ENCODE results near the gene SP140. TPM values are rescaled to one million over a fixed set of nuclear protein-coding genes. Genes with fewer than 3 reads are reported as not detected.

SP140 gene
- polyA plus RNA-seq, 3 donors = 2.5 to 7.3 (median 5.9) TPM

GRCh38 chr2:230356084-230356483 lies 130.5 kb downstream of the SP140 start:
- Histone ChIP-seq H3K27ac (ENCODE audit: low read depth in 1 of 2, low read length in 2 of 2) (no peak overlapping the region), H2AFZ (ENCODE audit: insufficient read depth, low read depth, low read length, poor library complexity, severe bottlenecking) (no peak overlapping the region), H3K79me2 (ENCODE audit: insufficient read depth, low read length) (no peaks in the 10 kb centered on the region), H3K4me1 (ENCODE audit: control insufficient read depth in 1 of 2, insufficient read depth in 2 of 2, low read length in 2 of 2) (no peaks in the 10 kb centered on the region), H3K9ac (ENCODE audit: insufficient read depth, low read length, poor library complexity, severe bottlenecking) (no peak overlapping the region), H3K9me3 (replicated peaks in 1 of 2; ENCODE audit: control insufficient read depth in 1 of 2, insufficient read depth in 1 of 2, low read length in 2 of 2) (peaks cover 0 to 6% of the 10 kb centered on the region in 2 donors), H3K4me3 (replicated peaks in 1 of 3; ENCODE audit: low read depth in 2 of 3, low read length in 3 of 3) (no peak overlapping the region), H3K4me2 (replicated peaks; ENCODE audit: extremely low read depth, low read length, poor library complexity, severe bottlenecking) (no peak overlapping the region), H3K27me3 (ENCODE audit: control insufficient read depth in 2 of 2, insufficient read depth in 2 of 2, low read length in 2 of 2) (no peaks in the 10 kb centered on the region), H4K20me1 (ENCODE audit: insufficient read depth, low read length) (peaks cover 5% of the 10 kb centered on the region), H3K36me3 (replicated peaks in 1 of 2; ENCODE audit: control insufficient read depth in 1 of 2, insufficient read depth in 2 of 2, low read length in 2 of 2) (peaks cover 31 to 44% of the 10 kb centered on the region in 2 donors)
- intact Hi-C loops (cut with micrococcal nuclease) = no loop called here
- no peak overlapping the region for H3K4me3 Mint-ChIP-seq
- H3K9me3 Mint-ChIP-seq = peaks cover 0 to 8% (median 4%) of the 10 kb centered on the region in 7 donors
- H3K27me3 Mint-ChIP-seq (ENCODE audit: low read depth in 3 of 3) = no peaks in the 10 kb centered on the region
- DNase-seq = no peak
- no CpG with 5 or more reads among the region's 2 CpGs for WGBS (ENCODE audit: insufficient coverage)
- TF ChIP-seq, protein P1, sequence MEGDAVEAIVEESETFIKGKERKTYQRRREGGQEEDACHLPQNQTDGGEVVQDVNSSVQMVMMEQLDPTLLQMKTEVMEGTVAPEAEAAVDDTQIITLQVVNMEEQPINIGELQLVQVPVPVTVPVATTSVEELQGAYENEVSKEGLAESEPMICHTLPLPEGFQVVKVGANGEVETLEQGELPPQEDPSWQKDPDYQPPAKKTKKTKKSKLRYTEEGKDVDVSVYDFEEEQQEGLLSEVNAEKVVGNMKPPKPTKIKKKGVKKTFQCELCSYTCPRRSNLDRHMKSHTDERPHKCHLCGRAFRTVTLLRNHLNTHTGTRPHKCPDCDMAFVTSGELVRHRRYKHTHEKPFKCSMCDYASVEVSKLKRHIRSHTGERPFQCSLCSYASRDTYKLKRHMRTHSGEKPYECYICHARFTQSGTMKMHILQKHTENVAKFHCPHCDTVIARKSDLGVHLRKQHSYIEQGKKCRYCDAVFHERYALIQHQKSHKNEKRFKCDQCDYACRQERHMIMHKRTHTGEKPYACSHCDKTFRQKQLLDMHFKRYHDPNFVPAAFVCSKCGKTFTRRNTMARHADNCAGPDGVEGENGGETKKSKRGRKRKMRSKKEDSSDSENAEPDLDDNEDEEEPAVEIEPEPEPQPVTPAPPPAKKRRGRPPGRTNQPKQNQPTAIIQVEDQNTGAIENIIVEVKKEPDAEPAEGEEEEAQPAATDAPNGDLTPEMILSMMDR (IDR thresholded peaks at IDR 0.05) = no peak
- no peak overlapping the region for H3K27ac Mint-ChIP-seq
- peaks cover 44 to 47% of the 10 kb centered on the region in 2 donors for H3K36me3 Mint-ChIP-seq
- H3K4me1 Mint-ChIP-seq = peaks cover 4% of the 10 kb centered on the region

- no peak for DNase-seq
- no peaks in the 10 kb centered on the region for H3K27me3 Mint-ChIP-seq (ENCODE audit: low read depth in 3 of 3)
- Histone ChIP-seq H3K27ac (ENCODE audit: low read depth in 1 of 2, low read length in 2 of 2) (no peak overlapping the region), H2AFZ (ENCODE audit: insufficient read depth, low read depth, low read length, poor library complexity, severe bottlenecking) (no peak overlapping the region), H3K4me1 (ENCODE audit: control insufficient read depth in 1 of 2, insufficient read depth in 2 of 2, low read length in 2 of 2) (no peaks in the 10 kb centered on the region), H3K27me3 (ENCODE audit: control insufficient read depth in 2 of 2, insufficient read depth in 2 of 2, low read length in 2 of 2) (no peaks in the 10 kb centered on the region), H3K4me2 (replicated peaks; ENCODE audit: extremely low read depth, low read length, poor library complexity, severe bottlenecking) (no peak overlapping the region), H3K9me3 (replicated peaks in 1 of 2; ENCODE audit: control insufficient read depth in 1 of 2, insufficient read depth in 1 of 2, low read length in 2 of 2) (peaks cover 0 to 6% of the 10 kb centered on the region in 2 donors), H3K9ac (ENCODE audit: insufficient read depth, low read length, poor library complexity, severe bottlenecking) (no peak overlapping the region), H3K79me2 (ENCODE audit: insufficient read depth, low read length) (no peaks in the 10 kb centered on the region), H3K4me3 (replicated peaks in 1 of 3; ENCODE audit: low read depth in 2 of 3, low read length in 3 of 3) (no peak overlapping the region), H3K36me3 (replicated peaks in 1 of 2; ENCODE audit: control insufficient read depth in 1 of 2, insufficient read depth in 2 of 2, low read length in 2 of 2) (peaks cover 34 to 62% of the 10 kb centered on the region in 2 donors), H4K20me1 (ENCODE audit: insufficient read depth, low read length) (peaks cover 5% of the 10 kb centered on the region)
- intact Hi-C loops (cut with micrococcal nuclease) = no loop called here
- TF ChIP-seq, protein P1 (IDR thresholded peaks at IDR 0.05) = no peak
- peaks cover 52 to 56% of the 10 kb centered on the region in 2 donors for H3K36me3 Mint-ChIP-seq
- peaks cover 0 to 8% (median 2%) of the 10 kb centered on the region in 7 donors for H3K9me3 Mint-ChIP-seq
- H3K4me1 Mint-ChIP-seq = peaks cover 17% of the 10 kb centered on the region
- 100% methylated on average over 1 of the region's 1 CpG for WGBS (ENCODE audit: insufficient coverage)
- H3K4me3 Mint-ChIP-seq = no peak overlapping the region
- no peak overlapping the region for H3K27ac Mint-ChIP-seq
Observed at GRCh38 chr2:230358305-230358704, 132.8 kb downstream of the SP140 start.
